A549 (cell line): ENCODE results near the gene BCAP31. TPM values are rescaled to one million over a fixed set of nuclear protein-coding genes. Genes with fewer than 3 reads are reported as not detected.

Experiments
- ATAC-seq, 2 experiments: fragments of 200-7000 bp in 1 of 2; fragments of >200 bp in 1 of 2; cut with Nextera tagmentation in 1 of 2; cut with Tn5 transposase in 1 of 2; 3 replicates each; pipeline versions ENCODE4 v1.8.0 to v1.9.1; 2018 to 2020; ENCODE audit warnings: mild to moderate bottlenecking in 1 of 2, moderate library complexity in 1 of 2
- CTCF ChIA-PET: fragments of 300-600 bp; sonication (Branson Sonifier 250); formaldehyde crosslinking; extraction: SDS; loops from one replicate; lab custom pipeline; 2021; ENCODE audit warnings: antibody characterized with exemption, inconsistent platforms; lab: Yijun Ruan, JAX
- POLR2A ChIA-PET: fragments of 350-600 bp; formaldehyde crosslinking; extraction: SDS; loops from one replicate; lab custom pipeline; 2021; ENCODE audit warnings: antibody characterized with exemption, inconsistent platforms; lab: Yijun Ruan, JAX
- DNase-seq, 2 experiments: peaks; one replicate each; pipeline versions ENCODE4 v3.0.0 to v3.0.0-alpha.2; 2011 to 2016; ENCODE audit warnings: low read depth in 1 of 2, low spot score in 1 of 2
- FAIRE-seq: peaks from 2 replicates; lab custom pipeline; 2011; peaks lifted over from hg19 to GRCh38; lab: Jason Lieb, UNC
- H3K27ac ChIP-seq, 2 experiments: fragments of >200 bp; sonication (Bioruptor Twin); formaldehyde crosslinking; 3 replicates each; pipeline ENCODE4 v1.5.1; 2016 to 2017
- H3K4me1 ChIP-seq: fragments of >200 bp; sonication (Bioruptor Twin); formaldehyde crosslinking; 3 replicates; pipeline ENCODE4 v1.6.1; 2016
- H3K4me2 ChIP-seq: fragments of >200 bp; sonication (Bioruptor Twin); formaldehyde crosslinking; 3 replicates; pipeline ENCODE4 v1.6.1; 2016
- H3K4me3 ChIP-seq: fragments of >200 bp; sonication (Bioruptor Twin); formaldehyde crosslinking; 3 replicates; pipeline ENCODE4 v1.5.1; 2016
- H3K9me3 ChIP-seq: fragments of >200 bp; sonication (Bioruptor Twin); formaldehyde crosslinking; 3 replicates; pipeline ENCODE4 v1.6.1; 2016
- ATOH8 ChIP-seq: fragments of 250-450 bp; sonication (Bioruptor Pico); IDR thresholded peaks from 2 replicates; pipeline ENCODE4 v1.5.0; 2020; ENCODE audit warnings: low read depth, mild to moderate bottlenecking, moderate library complexity
- BCL3 ChIP-seq: fragments of >200 bp; sonication (Bioruptor Twin); formaldehyde crosslinking; IDR thresholded peaks from 3 replicates; pipeline ENCODE4 v1.6.1; 2016
- CBX2 ChIP-seq: fragments of 200-600 bp; sonication (generic); IDR thresholded peaks from 2 replicates; pipeline ENCODE4 v1.6.1; 2016; ENCODE audit warnings: low read depth, mild to moderate bottlenecking, borderline replicate concordance
- CBX8 ChIP-seq: fragments of 200-600 bp; sonication (generic); IDR thresholded peaks from 2 replicates; pipeline ENCODE4 v1.6.1; 2016
- CEBPB ChIP-seq, 2 experiments: fragments of >200 bp in 1 of 2; sonication (Bioruptor Twin) in 1 of 2; formaldehyde crosslinking in 1 of 2; IDR thresholded peaks; 2 replicates each; pipeline ENCODE4 v1.6.1; 2012 to 2016
- CHD2 ChIP-seq: fragments of 150-350 bp; IDR thresholded peaks from 2 replicates; pipeline ENCODE4 v1.6.1; 2014; ENCODE audit warnings: low read length; ENCODE audit not compliant: partially characterized antibody
- FOSL2 ChIP-seq, 2 experiments: fragments of 450-650 bp in 1 of 2; fragments of >200 bp in 1 of 2; sonication (Bioruptor Twin) in 1 of 2; formaldehyde crosslinking; IDR thresholded peaks; 2 replicates each; pipeline versions ENCODE4 v1.5.0 to v1.6.1; 2016 to 2020; ENCODE audit warnings: mild to moderate bottlenecking in 1 of 2, moderate library complexity in 1 of 2
- FOXS1 ChIP-seq: fragments of 250-450 bp; sonication (Bioruptor Pico); IDR thresholded peaks from 2 replicates; pipeline ENCODE4 v1.5.0; 2020; ENCODE audit warnings: mild to moderate bottlenecking, moderate library complexity
- HOXB13 ChIP-seq: fragments of 250-450 bp; sonication (Bioruptor Pico); IDR thresholded peaks from 2 replicates; pipeline ENCODE4 v1.5.0; 2020; ENCODE audit warnings: low read depth, mild to moderate bottlenecking, moderate library complexity
- MAX ChIP-seq: IDR thresholded peaks from 2 replicates; pipeline ENCODE4 v1.6.1; 2012
- MAZ ChIP-seq: fragments of 150-350 bp; IDR thresholded peaks from 2 replicates; pipeline ENCODE4 v1.6.1; 2014; ENCODE audit warnings: antibody characterized with exemption, low read depth, low read length, borderline replicate concordance
- NPAS2 ChIP-seq: fragments of 250-450 bp; sonication (Bioruptor Pico); IDR thresholded peaks from 2 replicates; pipeline ENCODE4 v1.8.0; 2022; ENCODE audit warnings: mild to moderate bottlenecking, moderate library complexity, borderline replicate concordance
- PBX3 ChIP-seq: IDR thresholded peaks from 2 replicates; pipeline ENCODE4 v1.6.1; 2012
- PHF8 ChIP-seq: fragments of 200-600 bp; sonication (generic); IDR thresholded peaks from 2 replicates; pipeline ENCODE4 v1.6.1; 2016; ENCODE audit warnings: low read depth, mild to moderate bottlenecking, antibody characterized with exemption, moderate library complexity, borderline replicate concordance
- POLR2AphosphoS2 ChIP-seq: conservative IDR thresholded peaks from 2 replicates; pipeline ENCODE4 v1.6.1; 2012; ENCODE audit warnings: low read length, improper control_type of control experiment, inconsistent platforms
- RAD21 ChIP-seq, 2 experiments: fragments of >200 bp in 1 of 2; sonication (Bioruptor Twin) in 1 of 2; formaldehyde crosslinking in 1 of 2; IDR thresholded peaks in 1 of 2; conservative IDR thresholded peaks in 1 of 2; 2 replicates in 1 of 2; 3 replicates in 1 of 2; pipeline ENCODE4 v1.6.1; 2012 to 2018; ENCODE audit warnings: inconsistent platforms in 1 of 2
- RARB ChIP-seq: fragments of 250-450 bp; sonication (Bioruptor Pico); IDR thresholded peaks from 2 replicates; pipeline ENCODE4 v1.8.0; 2021; ENCODE audit warnings: mild to moderate bottlenecking, moderate library complexity
- REST ChIP-seq: fragments of 200-600 bp; sonication (generic); IDR thresholded peaks from 2 replicates; pipeline ENCODE4 v1.6.1; 2016; ENCODE audit warnings: antibody characterized with exemption, mild to moderate bottlenecking, moderate library complexity
- SMC3 ChIP-seq: fragments of >200 bp; sonication (Bioruptor Twin); formaldehyde crosslinking; IDR thresholded peaks from 3 replicates; pipeline ENCODE4 v1.6.1; 2018; ENCODE audit warnings: inconsistent platforms
- TP53 ChIP-seq: fragments of 250-450 bp; sonication (Bioruptor Pico); IDR thresholded peaks from 2 replicates; pipeline ENCODE4 v1.5.0; 2021; ENCODE audit warnings: mild to moderate bottlenecking, moderate library complexity
- USF2 ChIP-seq: fragments of 450-650 bp; IDR thresholded peaks from 2 replicates; pipeline ENCODE4 v1.6.1; 2014; ENCODE audit warnings: antibody characterized with exemption
- WGBS: methylation state at CpG from one replicate; pipeline ENCODE4 v1.1.6; 2017; ENCODE audit errors: missing lambda C conversion rate; 5-methylcytosine and 5-hydroxymethylcytosine counted together
- polyA plus RNA-seq, 4 experiments: library from polyadenylated mRNA; depleted of rRNA in 3 of 4; stranded (reverse); fragments of >200 nt; fragmentation: RNase III in 1 of 4; extraction: RNeasy Plus Mini Kit Qiagen cat#74134 plus additional on column Dnase treatment in 1 of 4; gene quantifications; 2 replicates in 3 of 4; 3 replicates in 1 of 4; pipeline ENCODE4 v1.2.3, GENCODE V29; 2011 to 2017

The BCAP31 gene
- polyA plus RNA-seq, 2 of the 4 experiments (the other 2 are of a cell fraction) = 217 to 349 TPM

GRCh38 chrX:153728095-153728494 is 3.9 kb upstream of the BCAP31 start:
- WGBS = 91% methylated on average over 5 of the region's 6 CpGs
- POLR2A ChIA-PET = no interaction called here
- Histone ChIP-seq H3K4me2 (no peak overlapping the region), H3K27ac (no peak overlapping the region), H3K9me3 (no peaks in the 10 kb centered on the region), H3K4me3 (no peak overlapping the region), H3K4me1 (peaks cover 16% of the 10 kb centered on the region)
- CTCF ChIA-PET = interaction anchor here (0.9 to 1.2 kb wide), 2 partner anchors 20 to 83 kb away, joined by 3 to 4 read pairs; no protein-coding TSS in a partner anchor
- ATAC-seq = no peak
- no peak for FAIRE-seq
- TF ChIP-seq TP53 = no peak
- TF ChIP-seq POLR2AphosphoS2 = no peak
- TF ChIP-seq CEBPB (IDR thresholded peaks at IDR 0.05) = no peak
- no peak for DNase-seq

GRCh38 chrX:153727123-153727931 is 3.1 kb upstream of the BCAP31 start:
- H3K4me1 ChIP-seq = peaks cover 21% of the 10 kb centered on the region

More at GRCh38 chrX:153727123-153727931, 3.1 kb upstream of the BCAP31 start:
- Histone ChIP-seq H3K4me3 (no peak overlapping the region), H3K27ac (peak overlapping the region; percentile 35 to 84; a peak in 4 of 6 replicates), H3K4me2 (peak overlapping the region; percentile 37; the same call in 2 of the 3 replicates), H3K9me3 (no peaks in the 10 kb centered on the region)
- ChIA-PET POLR2A (no interaction called here), CTCF (interaction anchor here (0.9 to 1.5 kb wide), 4 partner anchors 19 to 82 kb away, joined by 3 to 6 read pairs (median 4); partner anchors contain the start of genes PLXNB3 and SRPK3)
- TF ChIP-seq USF2 (no peak), MAX (no peak), PBX3 (no peak), TP53 (no peak), HOXB13 (CRISPR knock-in tag) (no peak), FOXS1 (CRISPR knock-in tag) (no peak), FOSL2 (IDR thresholded peaks at IDR 0.05) (no peak), FOSL2 (CRISPR knock-in tag; IDR thresholded peaks at IDR 0.05) (no peak), BCL3 (no peak), ATOH8 (CRISPR knock-in tag) (no peak), MAZ (no peak), CEBPB (IDR thresholded peaks at IDR 0.05) (no peak), SMC3 (no peak), NPAS2 (CRISPR knock-in tag) (no peak), CBX2 (no peak), RAD21 (conservative IDR thresholded peaks at IDR 0.05 in 1 of 2, IDR thresholded peaks at IDR 0.05 in 1 of 2) (no peak), CHD2 (no peak), RARB (CRISPR knock-in tag) (no peak), PHF8 (no peak), CBX8 (no peak), REST (no peak)
- ATAC-seq (no peak), FAIRE-seq (no peak), DNase-seq (no peak)
- WGBS = 87% methylated on average over 10 of the region's 23 CpGs
